Mammary epithelial cell (primary cell): ENCODE data around the gene RAB34.
"Not testable (repeated sequence)": the region's sequence is repeated elsewhere in the genome, so short reads cannot be mapped to it uniquely, and the experiment has no call there.

ENCODE experiments used
- EZH2 ChIP-seq: IDR thresholded peaks from 2 replicates; pipeline ENCODE4 v1.6.1; 2012; ENCODE audit warnings: low read length, inconsistent platforms, borderline replicate concordance
- TF ChIP-seq, protein P1 (sequence below), 2 donors: IDR thresholded peaks in 1 of 2; conservative IDR thresholded peaks in 1 of 2; 2 replicates each; pipeline ENCODE4 v1.5.1; 2011 to 2012; ENCODE audit warnings: inconsistent platforms in 2 of 2, low read length in 2 of 2, mild to moderate bottlenecking in 2 of 2, control low read depth in 1 of 2, low read depth in 1 of 2; ENCODE audit not compliant: insufficient read depth in 1 of 2; ENCODE audit errors: extremely low read depth in 1 of 2

DNA sequence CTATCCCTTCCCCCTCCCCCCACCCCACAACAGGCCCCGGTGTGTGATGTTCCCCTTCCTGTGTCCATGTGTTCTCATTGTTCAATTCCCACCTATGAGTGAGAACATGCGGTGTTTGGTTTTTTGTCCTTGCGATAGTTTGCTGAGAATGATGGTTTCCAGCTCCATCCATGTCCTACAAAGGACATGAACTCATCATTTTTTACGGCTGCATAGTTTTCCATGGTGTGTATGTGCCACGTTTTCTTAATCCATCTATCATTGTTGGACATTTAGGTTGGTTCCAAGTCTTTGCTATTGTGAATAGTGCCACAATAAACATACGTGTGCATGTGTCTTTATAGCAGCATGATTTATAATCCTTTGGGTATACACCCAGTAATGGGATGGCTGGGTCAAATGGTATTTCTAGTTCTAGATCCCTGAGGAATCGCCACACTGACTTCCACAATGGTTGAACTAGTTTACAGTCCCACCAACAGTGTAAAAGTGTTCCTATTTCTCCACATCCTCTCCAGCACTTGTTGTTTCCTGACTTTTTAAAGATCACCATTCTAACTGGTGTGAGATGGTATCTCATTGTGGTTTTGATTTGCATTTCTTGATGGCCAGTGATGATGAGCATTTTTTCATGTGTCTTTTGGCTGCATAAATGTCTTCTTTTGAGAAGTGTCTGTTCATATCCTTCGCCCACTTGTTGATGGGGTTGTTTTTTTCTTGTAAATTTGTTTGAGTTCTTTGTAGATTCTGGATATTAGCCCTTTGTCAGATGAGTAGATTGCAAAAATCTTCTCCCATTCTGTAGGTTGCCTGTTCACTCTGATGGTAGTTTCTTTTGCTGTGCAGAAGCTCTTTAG, 18.5 kb upstream of the RAB34 start:
- not testable (repeated sequence) for TF ChIP-seq EZH2
- TF ChIP-seq, protein P1, sequence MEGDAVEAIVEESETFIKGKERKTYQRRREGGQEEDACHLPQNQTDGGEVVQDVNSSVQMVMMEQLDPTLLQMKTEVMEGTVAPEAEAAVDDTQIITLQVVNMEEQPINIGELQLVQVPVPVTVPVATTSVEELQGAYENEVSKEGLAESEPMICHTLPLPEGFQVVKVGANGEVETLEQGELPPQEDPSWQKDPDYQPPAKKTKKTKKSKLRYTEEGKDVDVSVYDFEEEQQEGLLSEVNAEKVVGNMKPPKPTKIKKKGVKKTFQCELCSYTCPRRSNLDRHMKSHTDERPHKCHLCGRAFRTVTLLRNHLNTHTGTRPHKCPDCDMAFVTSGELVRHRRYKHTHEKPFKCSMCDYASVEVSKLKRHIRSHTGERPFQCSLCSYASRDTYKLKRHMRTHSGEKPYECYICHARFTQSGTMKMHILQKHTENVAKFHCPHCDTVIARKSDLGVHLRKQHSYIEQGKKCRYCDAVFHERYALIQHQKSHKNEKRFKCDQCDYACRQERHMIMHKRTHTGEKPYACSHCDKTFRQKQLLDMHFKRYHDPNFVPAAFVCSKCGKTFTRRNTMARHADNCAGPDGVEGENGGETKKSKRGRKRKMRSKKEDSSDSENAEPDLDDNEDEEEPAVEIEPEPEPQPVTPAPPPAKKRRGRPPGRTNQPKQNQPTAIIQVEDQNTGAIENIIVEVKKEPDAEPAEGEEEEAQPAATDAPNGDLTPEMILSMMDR (conservative IDR thresholded peaks at IDR 0.05 in 1 of 2, IDR thresholded peaks at IDR 0.05 in 1 of 2; ENCODE audit: extremely low read depth in 1 of 2, insufficient read depth in 1 of 2, low read depth in 1 of 2, low read length in 2 of 2) = not testable (repeated sequence)
